HepG2 (cell line): Measurements from ENCODE around the gene DCK. TPM values are rescaled to one million over a fixed set of nuclear protein-coding genes. Genes with fewer than 3 reads are reported as not detected.

Source experiments
- ARID5B ChIP-seq: IDR thresholded peaks from 2 replicates; pipeline ENCODE4 v1.4.0; 2020; ENCODE audit warnings: mild to moderate bottlenecking, missing genetic modification reagents
- FOSL2 ChIP-seq: sonication (generic); formaldehyde crosslinking; IDR thresholded peaks from 2 replicates; pipeline ENCODE4 v1.4.0; 2020; ENCODE audit warnings: missing genetic modification reagents
- FOXA1 ChIP-seq, 2 experiments: fragments of 450-650 bp in 1 of 2; sonication (generic) in 1 of 2; formaldehyde crosslinking in 1 of 2; IDR thresholded peaks; 2 replicates each; pipeline versions ENCODE4 v1.4.0 to v1.6.1; 2016 to 2020; ENCODE audit warnings: missing genetic modification reagents in 1 of 2
- FOXA3 ChIP-seq: IDR thresholded peaks from 2 replicates; pipeline ENCODE4 v1.6.1; 2016; ENCODE audit warnings: missing genetic modification reagents, missing compliant biosample characterization
- GABPB1 ChIP-seq: IDR thresholded peaks from 2 replicates; pipeline ENCODE4 v1.6.1; 2016; ENCODE audit warnings: mild to moderate bottlenecking, missing genetic modification reagents, moderate library complexity, missing compliant biosample characterization
- IRF2 ChIP-seq: IDR thresholded peaks from 2 replicates; pipeline ENCODE4 v1.6.1; 2018; ENCODE audit warnings: missing genetic modification reagents, missing compliant biosample characterization
- KAT8 ChIP-seq: IDR thresholded peaks from 2 replicates; pipeline ENCODE4 v1.6.1; 2016; ENCODE audit warnings: missing genetic modification reagents, missing compliant biosample characterization
- ONECUT2 ChIP-seq: sonication (generic); formaldehyde crosslinking; IDR thresholded peaks from 2 replicates; pipeline ENCODE4 v1.4.0; 2020; ENCODE audit warnings: missing genetic modification reagents
- RXRB ChIP-seq: IDR thresholded peaks from 2 replicates; pipeline ENCODE4 v1.6.1; 2016; ENCODE audit warnings: borderline replicate concordance, missing genetic modification reagents, missing compliant biosample characterization
- SKIL ChIP-seq: sonication (generic); formaldehyde crosslinking; IDR thresholded peaks from 2 replicates; pipeline ENCODE4 v1.8.0; 2022; ENCODE audit warnings: missing genetic modification reagents, mild to moderate bottlenecking, moderate library complexity, borderline replicate concordance
- SP5 ChIP-seq: IDR thresholded peaks from 2 replicates; pipeline ENCODE4 v1.6.1; 2016; ENCODE audit warnings: low read depth, borderline replicate concordance
- ZFP36 ChIP-seq: fragments of 150-350 bp; IDR thresholded peaks from 2 replicates; pipeline ENCODE4 v1.6.1; 2018; ENCODE audit warnings: borderline replicate concordance, low read length, low read depth; ENCODE audit not compliant: partially characterized antibody
- ZNF609 ChIP-seq: sonication (generic); formaldehyde crosslinking; IDR thresholded peaks from 2 replicates; pipeline ENCODE4 v1.4.0; 2020; ENCODE audit warnings: mild to moderate bottlenecking, missing genetic modification reagents, borderline replicate concordance
- polyA plus RNA-seq, 8 experiments: library from polyadenylated mRNA; depleted of rRNA in 3 of 8; stranded (reverse) in 7 of 8; unstranded in 1 of 8; fragments of >200 nt; fragmentation: Illumina TruSeq in 4 of 8; extraction: Trizol in 4 of 8; gene quantifications; 2 replicates each; pipeline versions ENCODE4 v1.2.1 to v1.2.3, GENCODE V29; 2011 to 2016; ENCODE audit warnings: low read depth in 4 of 8, missing spikeins in 1 of 8, mixed read lengths in 1 of 8; ENCODE audit not compliant: insufficient read depth in 1 of 8
- total RNA-seq, 5 experiments: library from RNA; depleted of rRNA; stranded (reverse); fragments of >200 nt; fragmentation: Illumina TruSeq; extraction: Trizol; gene quantifications; 2 replicates each; pipeline ENCODE4 v1.2.3, GENCODE V29; 2016; ENCODE audit warnings: low read depth in 1 of 5

DCK gene
- total and polyA plus RNA-seq, 2 of the 13 experiments (the other 11 are each of a cell fraction or from before 2014, with no cell fraction given), result 5.7 to 21.8 TPM

GRCh38 chr4:71066737-71067716 lies 73.6 kb downstream of the DCK start (continued):
- TF ChIP-seq GABPB1 (CRISPR knock-in tag) (no peak), IRF2 (CRISPR knock-in tag) (no peak), FOSL2 (CRISPR knock-in tag) (no peak), ONECUT2 (CRISPR knock-in tag) (0 out of 2 replicates have a peak, but pooled peaks have one; percentile 19), RXRB (peak; percentile 70), SP5 (CRISPR knock-in tag) (0 out of 2 replicates have a peak, but pooled peaks have one; percentile 19), SKIL (no peak), ZNF609 (CRISPR knock-in tag) (peak; percentile 95), KAT8 (CRISPR knock-in tag) (no peak), FOXA3 (CRISPR knock-in tag) (peak; percentile 97), FOXA1 (IDR thresholded peaks at IDR 0.05) (peak; percentile 97), FOXA1 (CRISPR knock-in tag; IDR thresholded peaks at IDR 0.05) (peak; percentile 95), ZFP36 (peak; percentile 63), ARID5B (peak; percentile 92)
